ENCODE measurements around the gene ADAMTS12. TPM values are rescaled to one million over a fixed set of nuclear protein-coding genes. Genes with fewer than 3 reads are reported as not detected.

The ADAMTS12 gene
- total and polyA plus RNA-seq, 2 donors (not counting 1 experiment from before 2014, with no cell fraction given): 10.7 to 44.8 TPM

GRCh38 chr5:33792559-33792958, 99.2 kb downstream of the ADAMTS12 start:
- Histone ChIP-seq H3K4me3 (replicated peaks in 1 of 4; ENCODE audit: control extremely low read depth in 1 of 4, insufficient read depth in 1 of 4, low read depth in 3 of 4, low read length in 4 of 4) (no peak overlapping the region), H2AFZ (ENCODE audit: low read length) (no peak overlapping the region), H3K9ac (ENCODE audit: insufficient read depth, low read length) (no peak overlapping the region), H3K27me3 (ENCODE audit: control insufficient read depth, insufficient read depth, low read length) (no peaks in the 10 kb centered on the region), H4K20me1 (ENCODE audit: control insufficient read depth, extremely low read depth, insufficient read depth, low read length) (no peaks in the 10 kb centered on the region), H3K4me1 (ENCODE audit: control insufficient read depth, extremely low read depth, insufficient read depth, low read length) (peaks cover 13% of the 10 kb centered on the region), H3K79me2 (ENCODE audit: control insufficient read depth, insufficient read depth, low read length) (peaks cover 3% of the 10 kb centered on the region), H3K27ac (ENCODE audit: insufficient read depth, low read length) (no peak overlapping the region), H3K4me2 (ENCODE audit: extremely low read depth, insufficient read depth, low read length) (no peak overlapping the region), H3K9me3 (ENCODE audit: control insufficient read depth, insufficient read depth, low read depth, low read length) (no peaks in the 10 kb centered on the region), H3K36me3 (ENCODE audit: control insufficient read depth, insufficient read depth, low read length) (no peaks in the 10 kb centered on the region)
- TF ChIP-seq EZH2 (IDR thresholded peaks at IDR 0.05; ENCODE audit: low read length, missing control alignments): no peak
- TF ChIP-seq CTCF (conservative IDR thresholded peaks at IDR 0.05 in 1 of 2, IDR thresholded peaks at IDR 0.05 in 1 of 2; ENCODE audit: low read depth in 1 of 2, low read length in 2 of 2): no peak
- DNase-seq (ENCODE audit: low read depth in 2 of 2): no peak

- Histone ChIP-seq H3K36me3 (ENCODE audit: control insufficient read depth, insufficient read depth, low read length) (no peaks in the 10 kb centered on the region), H3K27ac (ENCODE audit: insufficient read depth, low read length) (peak overlapping the region; percentile 68), H2AFZ (ENCODE audit: low read length) (no peak overlapping the region), H3K9me3 (ENCODE audit: control insufficient read depth, insufficient read depth, low read depth, low read length) (no peaks in the 10 kb centered on the region), H3K4me3 (replicated peaks in 1 of 4; ENCODE audit: control extremely low read depth in 1 of 4, insufficient read depth in 1 of 4, low read depth in 3 of 4, low read length in 4 of 4) (no peak overlapping the region), H3K79me2 (ENCODE audit: control insufficient read depth, insufficient read depth, low read length) (peaks cover 5% of the 10 kb centered on the region), H3K4me1 (ENCODE audit: control insufficient read depth, extremely low read depth, insufficient read depth, low read length) (peaks cover 13% of the 10 kb centered on the region), H3K9ac (ENCODE audit: insufficient read depth, low read length) (no peak overlapping the region), H3K27me3 (ENCODE audit: control insufficient read depth, insufficient read depth, low read length) (no peaks in the 10 kb centered on the region), H3K4me2 (ENCODE audit: extremely low read depth, insufficient read depth, low read length) (no peak overlapping the region), H4K20me1 (ENCODE audit: control insufficient read depth, extremely low read depth, insufficient read depth, low read length) (no peaks in the 10 kb centered on the region)
- TF ChIP-seq EZH2 (IDR thresholded peaks at IDR 0.05; ENCODE audit: low read length, missing control alignments) (no peak), CTCF (conservative IDR thresholded peaks at IDR 0.05 in 1 of 2, IDR thresholded peaks at IDR 0.05 in 1 of 2; ENCODE audit: low read depth in 1 of 2, low read length in 2 of 2) (no peak)
- DNase-seq (ENCODE audit: low read depth in 2 of 2): no peak
These were observed 102.2 kb downstream of the ADAMTS12 start for GRCh38 chr5:33789567-33789957.

GRCh38 chr5:33788922-33789566, 102.7 kb downstream of the ADAMTS12 start:
- no peaks in the 10 kb centered on the region for H3K9me3 ChIP-seq (ENCODE audit: control insufficient read depth, insufficient read depth, low read depth, low read length)

More at GRCh38 chr5:33788922-33789566, 102.7 kb downstream of the ADAMTS12 start:
- Histone ChIP-seq H3K9ac (ENCODE audit: insufficient read depth, low read length) (peak overlapping the region; percentile 4), H2AFZ (ENCODE audit: low read length) (no peak overlapping the region), H4K20me1 (ENCODE audit: control insufficient read depth, extremely low read depth, insufficient read depth, low read length) (no peaks in the 10 kb centered on the region), H3K27me3 (ENCODE audit: control insufficient read depth, insufficient read depth, low read length) (no peaks in the 10 kb centered on the region), H3K27ac (ENCODE audit: insufficient read depth, low read length) (peak overlapping the region; percentile 68), H3K79me2 (ENCODE audit: control insufficient read depth, insufficient read depth, low read length) (peaks cover 5% of the 10 kb centered on the region), H3K4me1 (ENCODE audit: control insufficient read depth, extremely low read depth, insufficient read depth, low read length) (peaks cover 10% of the 10 kb centered on the region), H3K4me3 (replicated peaks in 1 of 4; ENCODE audit: control extremely low read depth in 1 of 4, insufficient read depth in 1 of 4, low read depth in 3 of 4, low read length in 4 of 4) (no peak overlapping the region), H3K36me3 (ENCODE audit: control insufficient read depth, insufficient read depth, low read length) (no peaks in the 10 kb centered on the region), H3K4me2 (ENCODE audit: extremely low read depth, insufficient read depth, low read length) (peak overlapping the region; percentile 17)
- DNase-seq (ENCODE audit: low read depth in 2 of 2): peak; percentile 97 to 99
- TF ChIP-seq EZH2 (IDR thresholded peaks at IDR 0.05; ENCODE audit: low read length, missing control alignments): no peak
- TF ChIP-seq CTCF (conservative IDR thresholded peaks at IDR 0.05 in 1 of 2, IDR thresholded peaks at IDR 0.05 in 1 of 2; ENCODE audit: low read depth in 1 of 2, low read length in 2 of 2): no peak
